SU-DHL-6 (cell line): ENCODE data around the gene FAM120B.

Source experiments
- CTCF ChIP-seq: fragments of 200-600 bp; sonication (generic); IDR thresholded peaks from one replicate; pipeline ENCODE4 v1.5.1; 2017; ENCODE audit warnings: antibody characterized with exemption, mild to moderate bottlenecking, low read length, moderate library complexity; ENCODE audit not compliant: insufficient read depth, poor library complexity, severe bottlenecking
- EZH2phosphoT487 ChIP-seq: fragments of 200-600 bp; sonication (generic), shearing (Covaris generic); conservative IDR thresholded peaks from 2 replicates; pipeline ENCODE4 v1.6.1; 2018; ENCODE audit warnings: mild to moderate bottlenecking, antibody characterized with exemption, low read length, moderate library complexity, mixed read lengths

GRCh38 chr6:170290296-170291128 is 16.0 kb upstream of the FAM120B start, which contains the start of gene DLL1:
- TF ChIP-seq CTCF (no peak), EZH2phosphoT487 (no peak)
